HG03432 (cell line): ENCODE measurements around the gene HPCA.

Source experiments
- ATAC-seq: cut with Tn5 transposase; IDR thresholded peaks from one replicate; pipeline ENCODE4 v1.9.1; 2021; ENCODE audit warnings: mild to moderate bottlenecking, moderate library complexity; ENCODE audit not compliant: unreplicated experiment

The HPCA gene

DNA sequence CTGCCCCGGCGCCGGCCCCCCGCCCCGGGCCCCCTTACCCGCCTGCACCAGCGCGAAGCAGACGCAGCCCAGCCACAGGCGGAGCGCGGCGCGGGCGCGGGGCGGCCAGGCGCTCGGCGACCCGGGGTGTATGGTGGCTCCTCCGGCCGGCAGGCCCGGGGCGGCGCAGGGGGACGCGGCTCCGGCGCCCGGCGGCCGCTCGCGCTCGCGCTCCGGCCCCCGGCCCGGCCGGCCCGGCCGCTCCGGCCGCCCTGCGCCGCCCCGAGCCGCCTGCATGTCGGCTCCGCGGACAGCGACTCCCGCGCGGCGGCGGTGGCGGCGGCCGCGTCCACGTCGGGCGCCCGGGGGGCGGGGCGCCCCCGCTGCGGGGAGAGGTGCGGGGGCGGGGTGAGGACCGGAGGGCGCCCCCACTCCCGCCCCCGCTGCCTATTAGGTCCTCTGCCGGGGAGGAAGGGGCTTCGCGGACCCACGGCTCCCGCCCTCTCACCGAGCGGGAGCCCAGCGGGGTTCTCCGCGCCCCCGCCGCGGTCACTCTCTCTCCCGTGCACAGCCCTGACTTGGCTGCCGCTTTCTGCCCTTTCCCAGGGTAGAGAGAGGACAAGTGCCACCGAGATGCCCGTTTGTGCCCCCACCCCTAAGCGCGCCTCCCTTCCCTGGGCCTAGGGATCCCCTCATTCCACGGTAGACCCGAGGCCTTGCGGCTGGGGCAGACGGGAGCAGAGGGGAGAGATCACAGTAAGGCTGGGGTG lies 15.5 kb upstream of the HPCA start, which contains the start of gene FNDC5:
Gene FNDC5 (minus strand): TSS at position 298 of the 749 bp plus-strand sequence.
- ATAC-seq: no peak

DNA sequence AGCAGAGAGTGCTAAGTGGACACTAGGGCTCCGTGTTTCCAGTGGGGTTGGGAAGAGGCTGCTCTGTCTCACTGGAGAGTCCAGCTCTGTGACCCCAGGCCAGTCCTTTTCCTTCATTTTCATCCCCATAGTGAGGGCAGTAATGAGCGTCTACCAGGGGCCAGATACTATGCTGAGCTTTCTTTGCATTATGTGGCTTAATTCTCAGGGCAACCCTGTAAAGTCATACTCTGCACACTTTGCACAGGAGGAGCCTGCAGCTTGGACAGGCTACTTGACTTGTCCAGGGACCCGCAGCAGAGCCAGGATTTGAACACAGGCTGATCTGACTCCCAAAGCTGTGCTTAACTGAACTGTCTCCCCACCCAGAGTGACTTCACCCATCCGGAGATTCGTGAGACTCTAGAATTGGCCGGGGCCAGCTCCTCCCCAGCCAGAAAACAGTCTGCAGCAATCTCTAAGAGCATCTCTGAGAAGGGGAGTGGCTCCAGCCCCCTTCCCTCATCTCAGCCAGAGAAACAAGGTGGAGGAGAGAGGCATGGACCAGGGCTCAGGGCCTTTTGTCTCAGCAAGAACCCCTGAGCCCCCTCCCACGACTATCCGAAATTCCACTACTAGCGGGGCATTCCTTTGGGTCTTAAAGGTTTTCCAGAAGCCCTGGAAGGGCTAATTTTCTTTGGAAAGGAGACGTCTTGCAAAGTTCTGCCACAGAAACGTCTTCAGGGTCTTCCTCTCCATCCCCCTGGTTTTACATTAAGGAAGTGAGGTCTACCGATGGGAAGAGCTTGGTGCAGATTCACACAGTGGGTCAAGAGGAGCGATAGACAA lies 14.7 kb upstream of the HPCA start:
- ATAC-seq: no peak

DNA sequence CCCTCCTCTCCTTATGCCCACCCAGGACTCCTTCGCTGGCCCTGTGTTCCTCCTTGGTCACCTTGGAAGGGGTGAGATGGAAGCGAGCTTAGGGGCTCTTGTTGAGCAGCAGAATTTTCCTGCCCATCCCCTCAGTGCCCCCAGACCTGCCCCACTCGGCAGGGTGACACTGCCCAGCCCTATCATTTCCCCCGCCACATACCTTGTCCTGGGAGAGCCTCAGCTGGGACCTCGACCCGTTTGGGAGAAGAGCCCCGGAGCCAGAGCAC lies 14.2 kb upstream of the HPCA start:
- ATAC-seq: no peak

DNA sequence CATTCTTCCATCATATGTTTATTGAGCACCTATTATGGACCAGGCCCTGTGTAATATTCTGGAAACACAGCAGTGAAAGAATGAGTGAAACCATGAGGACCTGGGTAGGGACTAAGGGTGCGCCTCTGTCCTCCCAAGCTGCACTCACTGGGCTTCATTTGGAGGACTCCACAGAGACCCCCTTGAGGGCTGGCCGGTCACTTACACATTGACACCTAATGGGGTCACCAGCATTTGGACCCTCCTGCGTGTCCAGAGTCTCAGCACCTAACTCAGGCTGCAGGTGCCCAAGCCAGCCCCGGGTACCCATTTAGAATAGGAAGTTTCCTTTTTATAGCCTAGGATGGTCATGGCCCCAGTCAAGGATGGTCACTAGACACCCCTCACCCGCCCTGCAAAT lies 12.8 kb upstream of the HPCA start:
- ATAC-seq: no peak

DNA sequence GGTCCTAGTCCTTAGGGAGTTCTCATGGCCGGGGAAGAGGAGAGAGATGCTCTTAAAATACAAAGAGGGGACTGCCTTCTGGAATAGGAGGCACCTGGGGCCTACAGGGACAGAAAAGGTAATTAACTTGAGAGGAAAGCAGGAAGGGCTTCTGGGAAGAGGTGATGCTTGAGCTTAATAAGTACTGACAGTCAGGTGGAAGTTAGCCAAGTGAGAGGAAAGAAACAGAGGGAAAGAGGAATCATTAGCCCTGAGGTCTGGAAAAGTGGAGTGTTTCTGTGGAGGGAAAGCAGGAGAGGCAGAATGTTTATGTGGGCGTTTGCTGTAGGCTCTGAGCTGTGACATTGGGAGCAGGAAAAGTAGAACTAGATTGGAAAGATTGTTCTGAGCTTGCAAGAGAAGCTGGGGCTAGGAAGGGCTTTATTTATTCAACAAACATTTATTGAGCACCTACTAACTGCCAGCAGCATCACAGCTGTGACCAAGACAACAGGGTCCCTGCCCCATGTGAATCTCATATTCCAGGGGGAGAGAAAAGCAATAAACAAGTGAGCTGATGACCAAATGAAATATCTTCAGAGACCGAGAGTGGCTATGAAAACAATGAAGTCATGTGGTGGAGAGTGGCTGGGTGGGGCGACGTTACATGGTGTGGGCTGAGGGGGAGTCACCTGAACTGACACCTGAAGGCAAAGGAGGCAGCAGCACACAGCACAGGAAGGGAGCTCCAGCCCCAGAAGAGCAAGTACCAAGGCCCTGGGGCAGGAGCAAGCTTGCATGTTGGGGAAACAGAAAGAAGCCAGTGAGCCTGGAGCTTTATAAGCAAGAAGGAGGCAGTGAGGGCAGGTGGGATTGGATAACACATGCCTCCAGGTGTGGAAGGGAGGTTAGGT lies 11.2 kb upstream of the HPCA start:
- ATAC-seq: no peak

DNA sequence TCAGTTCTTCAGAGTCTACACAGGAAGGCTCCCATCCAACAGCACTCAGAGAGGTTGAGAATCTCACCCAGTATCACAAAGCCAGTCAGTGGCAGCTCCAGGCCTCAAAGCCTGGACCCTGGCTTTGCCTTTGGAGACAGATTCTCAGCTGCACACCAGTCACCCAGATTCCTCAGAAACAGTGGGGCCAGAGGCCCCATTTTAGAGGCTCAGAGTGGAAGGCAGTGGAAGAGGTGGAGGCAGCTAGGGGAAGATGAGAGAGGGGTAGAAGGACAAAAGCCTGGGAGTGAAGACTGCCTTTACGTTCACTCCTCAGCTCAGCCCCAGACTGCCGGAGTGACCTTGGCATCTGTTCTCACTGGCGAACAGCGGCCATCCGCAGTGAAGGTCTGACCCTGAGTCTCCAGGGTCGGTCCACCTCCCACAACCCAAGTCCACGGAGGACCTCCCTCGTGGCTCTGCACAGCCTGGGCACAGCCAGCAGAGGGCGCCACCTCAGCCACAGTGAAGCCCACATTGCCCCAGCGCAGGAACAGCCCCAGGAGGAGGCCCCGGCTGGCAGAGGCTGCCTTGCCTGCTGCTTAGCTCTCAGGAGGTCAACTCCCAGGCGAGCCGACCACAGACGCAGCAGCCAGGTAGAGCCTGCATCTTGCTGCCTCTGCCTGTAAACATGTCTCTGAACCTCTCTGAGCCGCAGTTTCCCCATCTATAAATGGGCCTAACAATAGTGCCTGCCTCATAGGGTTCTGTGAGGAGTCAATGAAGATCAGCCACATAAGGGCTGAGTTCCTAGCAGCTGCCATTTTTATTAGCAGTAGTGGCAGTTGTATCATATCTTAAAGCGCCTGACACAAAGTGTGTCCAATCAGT lies 9.7 kb upstream of the HPCA start:
- ATAC-seq: no peak

DNA sequence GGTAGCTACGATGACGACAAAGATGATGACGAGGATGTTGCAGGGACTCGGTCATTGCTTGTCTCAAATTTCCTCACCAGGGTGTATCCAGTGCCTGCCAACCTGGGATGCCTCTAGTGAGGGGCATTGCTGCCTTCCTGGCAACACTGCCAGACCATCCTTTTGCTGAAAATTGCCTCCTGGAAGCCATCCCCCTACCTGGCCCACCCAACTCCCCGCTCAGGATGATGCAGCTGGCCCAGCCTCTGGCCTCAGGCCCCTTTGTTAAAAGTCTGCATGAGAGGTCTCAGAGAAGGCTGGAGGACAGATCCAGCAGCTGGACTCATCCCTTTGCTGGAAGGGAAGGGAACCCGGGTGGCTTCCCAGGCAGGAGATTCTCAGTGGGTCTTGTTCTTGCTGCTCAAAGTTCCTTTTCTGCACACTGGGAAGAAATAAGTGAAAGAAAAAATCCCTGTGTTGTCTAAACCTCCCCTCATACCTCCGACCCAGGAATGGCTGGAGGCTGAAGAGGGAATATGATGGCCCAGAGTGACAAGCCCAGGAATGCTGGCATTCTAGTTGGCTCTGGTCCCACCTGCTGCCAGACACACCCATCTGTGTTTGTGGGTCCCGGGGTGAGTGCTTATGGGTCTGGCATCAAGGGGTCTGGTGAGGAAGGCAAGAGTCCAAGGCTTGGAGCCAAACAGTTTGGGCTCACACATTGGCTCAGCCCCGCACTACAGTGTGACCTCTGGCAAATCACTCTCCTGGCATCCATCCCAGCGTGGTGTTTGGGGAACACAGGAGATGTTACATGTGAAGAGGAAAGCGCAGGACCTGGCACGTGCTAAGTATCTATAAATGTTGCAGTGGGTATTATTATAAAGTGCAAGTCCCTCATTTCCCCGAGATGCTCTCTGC lies 8.8 kb upstream of the HPCA start:
- ATAC-seq: no peak

DNA sequence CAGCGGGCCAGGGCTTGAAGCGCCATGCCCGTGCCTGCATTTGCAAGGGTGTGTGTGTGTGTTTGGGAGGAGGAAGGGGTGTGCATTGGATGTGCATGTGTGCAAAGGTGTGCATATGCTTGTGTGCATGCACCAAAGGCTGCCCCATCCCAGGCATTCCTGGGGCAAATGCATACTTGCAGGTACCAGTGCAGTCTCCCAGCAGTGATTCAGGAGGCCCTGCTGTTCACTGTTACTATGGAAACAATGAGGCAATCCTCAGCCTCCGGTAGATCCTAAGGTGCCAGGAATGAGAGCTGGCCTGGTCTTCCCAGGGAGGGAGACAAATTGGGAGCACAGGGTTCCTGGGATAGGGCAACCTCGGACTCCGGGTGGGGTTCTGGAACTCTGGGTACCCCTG lies 8.1 kb upstream of the HPCA start:
- ATAC-seq: no peak

DNA sequence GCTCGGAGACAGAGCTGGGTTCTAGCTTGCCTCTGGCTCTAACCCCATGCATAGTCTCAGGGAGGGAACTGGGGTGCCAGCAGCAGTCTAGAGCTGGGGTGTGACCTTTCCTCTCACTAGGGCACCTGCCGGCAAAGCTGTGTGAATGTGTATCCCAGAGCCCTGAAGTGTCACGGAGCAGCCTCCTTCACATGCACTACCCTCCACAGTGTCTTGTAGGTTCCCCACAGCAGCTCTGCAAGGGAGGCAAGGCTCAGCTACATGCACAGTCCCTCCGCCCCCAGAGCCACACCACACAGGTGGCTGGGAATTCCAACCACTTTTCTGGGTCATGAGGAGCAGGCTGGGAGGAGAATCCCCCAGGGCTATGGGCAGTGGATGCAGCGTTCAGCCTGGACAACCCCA lies 7.7 kb upstream of the HPCA start:
- no peak for ATAC-seq

DNA sequence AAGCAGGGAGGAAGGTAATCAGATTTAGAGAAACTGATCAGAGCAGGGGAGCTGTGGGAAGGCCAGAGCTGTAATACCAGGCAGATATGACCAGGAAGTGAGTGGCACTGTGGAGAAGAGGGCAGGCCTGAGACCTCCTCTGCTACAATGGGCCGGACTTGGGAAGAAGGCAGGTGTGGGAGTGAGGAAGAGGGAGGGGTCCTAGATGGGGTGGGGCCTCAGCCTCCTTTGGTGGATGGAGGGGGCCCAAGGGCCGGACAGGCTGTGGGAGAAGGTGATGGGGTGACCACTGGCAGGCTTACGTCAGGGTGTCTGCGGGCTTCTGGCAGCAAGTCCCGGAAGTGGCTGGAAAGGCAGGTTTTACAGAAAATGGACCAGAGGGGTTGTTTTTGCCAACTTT lies 5.0 kb upstream of the HPCA start:
- ATAC-seq: no peak

DNA sequence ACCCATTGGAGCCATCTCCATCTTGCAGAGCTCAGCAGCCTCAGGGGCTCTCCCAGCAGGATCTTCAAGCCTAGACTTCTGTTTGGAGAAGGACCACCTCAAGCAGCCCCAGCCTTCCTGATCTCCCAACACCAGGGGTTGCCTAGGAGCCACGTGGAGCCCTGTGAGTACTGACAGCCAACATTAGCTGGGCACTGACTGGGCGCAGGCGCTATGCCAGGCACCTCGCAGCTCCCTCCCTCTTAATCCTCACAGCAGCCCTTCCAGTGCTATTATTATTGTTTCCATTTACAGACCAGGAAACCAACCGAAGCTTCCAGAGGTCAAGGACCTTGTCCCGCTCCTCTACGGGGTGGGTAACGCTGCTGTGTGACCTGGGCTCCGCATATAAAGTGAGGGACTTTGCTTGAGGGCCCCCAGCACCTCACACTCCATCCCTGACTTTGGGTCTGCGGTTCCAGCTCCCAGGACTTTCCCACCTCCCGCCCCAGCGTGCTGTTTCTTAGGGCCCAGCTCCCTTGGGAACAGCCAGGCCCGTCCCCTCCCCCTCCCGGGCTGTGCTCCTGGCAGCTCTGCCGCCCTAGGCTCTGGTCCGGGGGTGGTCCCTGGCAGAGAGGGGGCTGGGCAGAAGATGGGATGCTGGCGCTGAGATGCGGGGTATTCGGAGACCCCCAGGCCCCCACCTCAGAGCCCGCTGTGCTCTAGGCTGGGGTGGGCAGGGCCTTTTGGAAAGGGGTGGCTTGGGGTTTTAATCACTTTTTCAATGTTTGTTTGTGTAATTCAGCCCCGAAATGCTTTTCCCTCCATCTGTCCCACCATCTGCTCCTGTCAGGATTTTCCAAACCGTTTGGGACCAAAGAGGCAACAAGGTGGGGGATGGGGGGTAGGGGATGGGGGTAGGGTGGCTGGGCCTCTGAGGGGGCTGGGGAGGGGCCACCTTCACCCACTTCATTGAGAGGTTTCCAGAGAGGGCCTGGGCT lies 4.1 kb upstream of the HPCA start:
- ATAC-seq: no peak

DNA sequence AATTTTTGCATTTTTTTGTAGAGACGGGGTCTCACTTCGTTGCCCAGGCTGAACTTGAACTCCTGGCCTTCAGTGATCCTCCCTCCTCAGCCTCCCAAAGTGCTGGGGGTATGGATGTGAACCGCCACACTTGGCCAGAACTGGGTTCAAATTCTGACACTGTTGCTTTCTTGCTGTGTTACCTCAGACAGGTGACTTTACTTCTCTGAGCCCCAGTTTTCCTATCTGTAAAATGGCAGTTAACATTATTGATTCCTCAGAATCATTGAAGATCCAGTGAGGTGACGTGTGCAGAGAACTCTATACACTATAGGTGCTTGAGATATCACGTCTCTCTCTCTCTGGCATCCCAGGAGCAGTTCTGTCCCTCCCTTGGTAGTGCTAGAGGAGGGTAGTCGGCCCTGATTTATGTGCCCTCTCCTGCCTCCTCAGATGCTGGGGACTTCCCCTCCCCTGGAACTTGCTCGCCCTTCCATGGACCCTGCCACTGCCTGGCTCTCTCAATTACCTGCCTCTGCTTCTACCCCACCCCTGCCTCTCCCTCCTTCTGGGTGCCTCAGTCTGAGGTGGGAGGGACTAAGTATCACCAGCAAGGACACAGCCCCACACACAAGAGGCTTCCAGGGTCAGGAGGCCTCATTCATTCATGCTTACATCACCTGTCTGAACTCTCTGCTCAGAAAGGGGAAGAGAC lies 2.8 kb upstream of the HPCA start:
- no peak for ATAC-seq

DNA sequence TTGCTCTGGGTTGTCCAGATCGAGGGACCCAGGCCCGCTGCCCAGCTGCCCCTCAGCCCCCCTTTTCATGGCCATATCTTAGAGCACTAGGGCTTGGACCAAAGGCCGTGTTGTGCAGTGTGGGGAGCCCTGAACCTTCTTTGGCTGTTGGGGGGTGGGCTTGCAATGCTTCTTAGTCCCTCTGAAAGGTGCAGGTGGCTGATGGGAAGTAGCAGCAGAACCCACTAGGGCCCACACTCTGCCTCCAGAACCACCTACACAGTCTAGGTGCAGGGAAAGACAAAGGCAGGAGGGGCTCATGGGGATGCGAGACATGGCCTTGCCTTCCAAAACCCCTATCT lies 2.3 kb upstream of the HPCA start:
- no peak for ATAC-seq

DNA sequence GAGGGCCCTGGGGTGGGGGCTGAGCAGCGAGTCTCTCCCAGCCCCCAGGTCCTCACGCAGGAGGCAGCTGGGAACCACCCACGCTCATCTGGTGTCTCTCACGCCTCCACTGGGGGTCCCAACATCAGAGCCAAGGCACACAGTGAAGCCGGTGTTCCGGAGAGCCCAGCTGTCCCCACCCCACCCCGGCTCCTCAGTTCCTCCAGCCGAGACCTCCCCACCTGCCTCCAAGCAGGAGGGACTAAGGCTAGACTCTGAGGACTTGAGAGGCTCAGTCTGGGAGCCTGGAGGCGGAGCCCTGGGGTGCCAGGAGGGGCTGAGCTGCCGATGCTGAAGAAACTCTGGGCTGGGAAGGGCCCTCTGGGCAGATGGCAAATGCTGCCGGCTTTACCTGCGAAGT lies 1.6 kb upstream of the HPCA start:
- no peak for ATAC-seq

DNA sequence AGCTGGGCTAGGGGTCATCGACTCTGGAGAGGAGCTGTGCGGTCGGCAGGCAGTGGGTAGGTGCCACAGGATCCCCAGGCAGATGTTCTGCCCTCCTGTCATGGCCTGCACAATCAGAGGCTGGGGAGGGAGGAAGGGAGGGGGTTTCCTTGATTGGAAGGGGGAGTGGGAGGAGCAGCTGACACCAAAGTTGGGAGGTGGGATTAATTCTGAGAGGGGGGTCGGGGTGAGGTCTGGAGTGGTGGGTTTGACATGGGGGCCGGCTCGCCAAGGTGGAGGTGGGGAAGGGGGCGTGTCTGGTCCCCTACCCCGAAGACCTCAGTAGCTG lies 651 bp upstream of the HPCA start:
- ATAC-seq: no peak

DNA sequence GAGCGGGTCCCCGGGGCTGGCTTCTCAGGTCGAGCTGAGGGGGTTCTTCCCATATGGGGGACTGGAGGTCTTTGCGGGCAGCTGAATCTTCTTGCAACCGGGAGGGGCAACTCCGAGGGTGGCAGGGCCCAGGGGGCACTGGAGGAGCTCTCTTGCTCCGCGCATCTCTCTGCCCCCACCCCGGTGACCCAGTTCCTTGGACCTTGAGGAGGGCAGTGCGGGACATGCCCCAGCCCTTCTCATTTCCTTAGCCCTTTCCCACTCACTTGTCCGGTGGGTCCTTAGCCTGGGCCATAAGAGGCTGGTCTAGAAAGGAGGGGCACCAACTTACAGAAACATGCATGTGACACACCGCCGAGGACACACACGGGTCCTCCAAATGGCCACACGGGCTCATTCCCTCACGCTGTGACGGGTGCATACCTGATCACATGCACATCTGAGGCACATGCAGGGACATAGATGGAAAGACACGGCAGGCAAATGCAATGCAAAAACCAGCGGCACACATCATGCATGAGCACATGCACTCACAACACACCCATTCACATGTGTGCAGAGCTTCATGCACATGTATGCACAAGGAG lies 630 bp downstream of the HPCA start:
- no peak for ATAC-seq

DNA sequence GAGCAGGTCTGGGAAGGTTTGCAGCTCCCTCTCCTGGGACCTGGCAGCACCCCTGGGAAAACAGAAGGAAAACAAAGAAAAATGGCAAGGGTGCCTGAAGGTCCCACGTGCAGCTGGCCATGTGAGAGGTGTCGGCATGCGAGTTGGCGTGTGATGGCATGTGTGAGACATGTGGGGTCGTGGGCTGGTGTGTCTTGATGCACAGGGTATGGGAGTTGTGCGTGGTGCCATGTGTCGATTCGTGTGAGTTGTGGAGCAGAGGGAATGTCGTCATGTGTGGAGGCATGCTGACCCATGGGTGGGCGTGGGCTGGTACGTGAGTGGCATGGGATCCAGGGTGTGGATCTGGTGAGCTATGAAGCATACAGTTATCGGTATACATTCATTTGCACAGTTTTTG lies 1.3 kb downstream of the HPCA start:
- no peak for ATAC-seq

DNA sequence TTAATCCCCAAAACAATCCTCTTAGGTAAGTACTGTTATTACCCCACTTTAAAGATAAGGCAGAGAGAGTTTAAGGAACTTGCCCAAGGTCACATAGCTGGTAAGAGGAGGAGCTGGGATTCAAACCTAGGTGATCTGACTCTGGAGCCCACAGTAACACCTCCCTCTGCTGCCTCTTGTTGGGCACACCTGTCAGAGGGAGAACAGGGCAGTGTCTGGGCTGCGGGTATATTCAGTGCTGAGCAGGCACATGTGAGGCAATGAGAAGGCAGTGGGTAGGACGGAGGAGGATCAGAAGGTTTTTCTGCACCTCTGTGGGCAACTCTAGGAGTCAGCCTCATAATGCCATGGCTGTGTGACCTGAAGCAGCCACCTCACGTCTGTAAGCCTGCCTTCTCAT lies 1.8 kb downstream of the HPCA start:
- no peak for ATAC-seq
